GM23338 (cell line): Measurements from ENCODE around the gene H1-8. TPM values are rescaled to one million over a fixed set of nuclear protein-coding genes. Genes with fewer than 3 reads are reported as not detected.

Experiments used
- ATAC-seq: fragments of 200-7000 bp; cut with Tn5 transposase; 3 replicates; pipeline ENCODE4 v1.9.1; 2020
- DNase-seq: peaks from one replicate; pipeline ENCODE4 v3.0.0-alpha.2; 2015; ENCODE audit warnings: low spot score
- H2AFZ ChIP-seq: fragments of 200-600 bp; sonication (generic); 2 replicates; pipeline ENCODE4 v1.8.0; 2016; ENCODE audit warnings: antibody characterized with exemption, mild to moderate bottlenecking, moderate library complexity
- H3F3A ChIP-seq: fragments of 200-600 bp; sonication (generic); replicated peaks from 2 replicates; pipeline ENCODE4 v1.8.0; 2017; ENCODE audit warnings: antibody characterized with exemption, mixed run types, low read depth
- H3K27ac ChIP-seq: fragments of 200-600 bp; sonication (generic); 2 replicates; pipeline ENCODE4 v1.6.1; 2016; ENCODE audit warnings: low read depth
- H3K27me3 ChIP-seq: fragments of 200-600 bp; sonication (generic); 2 replicates; pipeline ENCODE4 v1.8.0; 2016; ENCODE audit warnings: mild to moderate bottlenecking, mixed run types, moderate library complexity; ENCODE audit not compliant: insufficient read depth
- H3K36me3 ChIP-seq: fragments of 200-600 bp; sonication (generic); 2 replicates; pipeline ENCODE4 v1.8.0; 2016; ENCODE audit warnings: mild to moderate bottlenecking; ENCODE audit not compliant: insufficient read depth
- H3K4me1 ChIP-seq: fragments of 200-600 bp; sonication (generic); 2 replicates; pipeline ENCODE4 v1.8.0; 2016; ENCODE audit warnings: mild to moderate bottlenecking, moderate library complexity; ENCODE audit not compliant: insufficient read depth
- H3K4me2 ChIP-seq: fragments of 200-600 bp; sonication (generic); 2 replicates; pipeline ENCODE4 v1.7.1; 2017; ENCODE audit warnings: mixed run types
- H3K4me3 ChIP-seq: fragments of 200-600 bp; sonication (generic); 2 replicates; pipeline ENCODE4 v1.6.1; 2016; ENCODE audit warnings: mixed run types
- H3K79me2 ChIP-seq: fragments of 200-600 bp; sonication (generic); replicated peaks from 2 replicates; pipeline ENCODE4 v1.8.0; 2017; ENCODE audit warnings: mild to moderate bottlenecking; ENCODE audit not compliant: insufficient read depth
- H3K9me2 ChIP-seq: fragments of 200-600 bp; sonication (generic); 2 replicates; pipeline ENCODE4 v1.8.0; 2017; ENCODE audit not compliant: insufficient read depth
- H4K20me1 ChIP-seq: fragments of 200-600 bp; sonication (generic); replicated peaks from 2 replicates; pipeline ENCODE4 v1.8.0; 2017; ENCODE audit warnings: mild to moderate bottlenecking; ENCODE audit not compliant: insufficient read depth
- H3K27ac Mint-ChIP-seq: 2 replicates; pipeline ENCODE4 v1.8.0; 2020; ENCODE audit warnings: inconsistent platforms, mild to moderate bottlenecking, moderate library complexity, mixed read lengths
- H3K27me3 Mint-ChIP-seq: 3 replicates; pipeline ENCODE4 v1.8.0; 2022; ENCODE audit warnings: low read depth, mild to moderate bottlenecking, moderate library complexity, mixed read lengths, inconsistent platforms; ENCODE audit not compliant: insufficient read depth, poor library complexity
- H3K36me3 Mint-ChIP-seq: 3 replicates; pipeline ENCODE4 v1.8.0; 2021; ENCODE audit warnings: low read depth, mild to moderate bottlenecking, inconsistent platforms, moderate library complexity, mixed read lengths
- H3K4me1 Mint-ChIP-seq: 3 replicates; pipeline ENCODE4 v1.8.0; 2020; ENCODE audit warnings: mild to moderate bottlenecking, inconsistent platforms, mixed read lengths
- H3K4me3 Mint-ChIP-seq: 3 replicates; pipeline ENCODE4 v1.8.0; 2021; ENCODE audit warnings: moderate library complexity, mild to moderate bottlenecking, inconsistent platforms, mixed read lengths
- H3K9me3 Mint-ChIP-seq: 3 replicates; pipeline ENCODE4 v1.8.0; 2020; ENCODE audit warnings: moderate library complexity, mild to moderate bottlenecking, inconsistent platforms, mixed read lengths
- CREB1 ChIP-seq: fragments of 250-450 bp; sonication (Bioruptor Pico); IDR thresholded peaks from 2 replicates; pipeline ENCODE4 v1.5.0; 2020; ENCODE audit warnings: low read depth, mild to moderate bottlenecking, moderate library complexity
- JUNB ChIP-seq: IDR thresholded peaks from one replicate; pipeline ENCODE4 v1.6.1; 2016; ENCODE audit warnings: antibody characterized with exemption; ENCODE audit not compliant: unreplicated experiment
- POLR2AphosphoS5 ChIP-seq: IDR thresholded peaks from 2 replicates; pipeline ENCODE4 v1.6.1; 2016; ENCODE audit warnings: antibody characterized with exemption, low read depth
- STAT1 ChIP-seq: IDR thresholded peaks from one replicate; pipeline ENCODE4 v1.6.1; 2016; ENCODE audit warnings: antibody characterized with exemption; ENCODE audit not compliant: unreplicated experiment
- ZNF114 ChIP-seq: fragments of 250-450 bp; sonication (Bioruptor Pico); IDR thresholded peaks from 2 replicates; pipeline ENCODE4 v1.5.0; 2020; ENCODE audit warnings: mild to moderate bottlenecking, moderate library complexity
- polyA plus RNA-seq: library from polyadenylated mRNA; unstranded; fragments of >200 nt; fragmentation: Nextera tagmentation; extraction: Ambion mirVana; gene quantifications from 2 replicates; pipeline ENCODE4 v1.2.1, GENCODE V29; 2016
- total RNA-seq: library from RNA; depleted of rRNA; stranded (reverse); fragments of >200 nt; shearing (Covaris generic); gene quantifications from 2 replicates; pipeline ENCODE4 v1.2.3, GENCODE V29; 2014
- TF ChIP-seq, protein P1 (sequence below), 2 experiments: fragments of 200-600 bp in 1 of 2; sonication (generic) in 1 of 2; conservative IDR thresholded peaks; 2 replicates each; pipeline versions ENCODE4 v1.5.1 to v1.6.1; 2016 to 2017; ENCODE audit warnings: antibody characterized with exemption in 2 of 2, low read depth in 2 of 2, mild to moderate bottlenecking in 2 of 2, moderate library complexity in 1 of 2
- TF ChIP-seq, protein P2 (sequence below): fragments of 250-450 bp; sonication (Bioruptor Pico); IDR thresholded peaks from 2 replicates; pipeline ENCODE4 v1.5.0; 2020; ENCODE audit warnings: mild to moderate bottlenecking, moderate library complexity

Gene H1-8
- total and polyA plus RNA-seq, 2 experiments from 2014 or later = not detected

DNA sequence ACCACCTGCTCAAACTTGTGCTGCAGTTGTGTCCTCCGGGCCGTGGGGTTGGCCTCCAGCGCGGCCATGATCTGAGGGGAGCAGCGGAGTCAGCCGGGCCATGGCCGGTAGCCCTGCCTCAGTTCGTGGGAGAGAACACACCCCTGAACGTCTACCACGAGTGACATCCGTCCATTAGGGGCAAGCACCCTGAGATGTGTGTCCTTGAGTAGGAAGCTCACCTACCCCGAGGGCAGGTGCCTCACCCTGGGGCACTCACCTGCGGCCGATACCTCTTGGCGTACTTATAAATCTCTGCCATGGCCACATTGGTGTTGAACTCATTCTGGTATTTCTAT lies 13.4 kb downstream of the H1-8 start:
- Mint-ChIP-seq H3K27me3 (peaks cover 19% of the 10 kb centered on the region), H3K27ac (no peak overlapping the region), H3K9me3 (no peaks in the 10 kb centered on the region), H3K36me3 (peaks cover 4% of the 10 kb centered on the region; the same call in 1 of the 3 replicates), H3K4me3 (no peak overlapping the region), H3K4me1 (peaks cover 46% of the 10 kb centered on the region)
- H3K36me3 ChIP-seq = no peaks in the 10 kb centered on the region
- ATAC-seq = no peak
- H3K4me3 ChIP-seq = no peak overlapping the region
- no peaks in the 10 kb centered on the region for H4K20me1 ChIP-seq
- H3K79me2 ChIP-seq = no peaks in the 10 kb centered on the region
- H3K4me2 ChIP-seq = no peak overlapping the region
- H2AFZ ChIP-seq = no peak overlapping the region
- no peaks in the 10 kb centered on the region for H3F3A ChIP-seq
- TF ChIP-seq ZNF114 (CRISPR knock-in tag) (no peak), CREB1 (CRISPR knock-in tag) (no peak), STAT1 (no peak), JUNB (no peak), POLR2AphosphoS5 (no peak)
- TF ChIP-seq, protein P1, sequence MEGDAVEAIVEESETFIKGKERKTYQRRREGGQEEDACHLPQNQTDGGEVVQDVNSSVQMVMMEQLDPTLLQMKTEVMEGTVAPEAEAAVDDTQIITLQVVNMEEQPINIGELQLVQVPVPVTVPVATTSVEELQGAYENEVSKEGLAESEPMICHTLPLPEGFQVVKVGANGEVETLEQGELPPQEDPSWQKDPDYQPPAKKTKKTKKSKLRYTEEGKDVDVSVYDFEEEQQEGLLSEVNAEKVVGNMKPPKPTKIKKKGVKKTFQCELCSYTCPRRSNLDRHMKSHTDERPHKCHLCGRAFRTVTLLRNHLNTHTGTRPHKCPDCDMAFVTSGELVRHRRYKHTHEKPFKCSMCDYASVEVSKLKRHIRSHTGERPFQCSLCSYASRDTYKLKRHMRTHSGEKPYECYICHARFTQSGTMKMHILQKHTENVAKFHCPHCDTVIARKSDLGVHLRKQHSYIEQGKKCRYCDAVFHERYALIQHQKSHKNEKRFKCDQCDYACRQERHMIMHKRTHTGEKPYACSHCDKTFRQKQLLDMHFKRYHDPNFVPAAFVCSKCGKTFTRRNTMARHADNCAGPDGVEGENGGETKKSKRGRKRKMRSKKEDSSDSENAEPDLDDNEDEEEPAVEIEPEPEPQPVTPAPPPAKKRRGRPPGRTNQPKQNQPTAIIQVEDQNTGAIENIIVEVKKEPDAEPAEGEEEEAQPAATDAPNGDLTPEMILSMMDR (conservative IDR thresholded peaks at IDR 0.05; ENCODE audit: low read depth in 2 of 2) = no peak
- TF ChIP-seq, protein P2, sequence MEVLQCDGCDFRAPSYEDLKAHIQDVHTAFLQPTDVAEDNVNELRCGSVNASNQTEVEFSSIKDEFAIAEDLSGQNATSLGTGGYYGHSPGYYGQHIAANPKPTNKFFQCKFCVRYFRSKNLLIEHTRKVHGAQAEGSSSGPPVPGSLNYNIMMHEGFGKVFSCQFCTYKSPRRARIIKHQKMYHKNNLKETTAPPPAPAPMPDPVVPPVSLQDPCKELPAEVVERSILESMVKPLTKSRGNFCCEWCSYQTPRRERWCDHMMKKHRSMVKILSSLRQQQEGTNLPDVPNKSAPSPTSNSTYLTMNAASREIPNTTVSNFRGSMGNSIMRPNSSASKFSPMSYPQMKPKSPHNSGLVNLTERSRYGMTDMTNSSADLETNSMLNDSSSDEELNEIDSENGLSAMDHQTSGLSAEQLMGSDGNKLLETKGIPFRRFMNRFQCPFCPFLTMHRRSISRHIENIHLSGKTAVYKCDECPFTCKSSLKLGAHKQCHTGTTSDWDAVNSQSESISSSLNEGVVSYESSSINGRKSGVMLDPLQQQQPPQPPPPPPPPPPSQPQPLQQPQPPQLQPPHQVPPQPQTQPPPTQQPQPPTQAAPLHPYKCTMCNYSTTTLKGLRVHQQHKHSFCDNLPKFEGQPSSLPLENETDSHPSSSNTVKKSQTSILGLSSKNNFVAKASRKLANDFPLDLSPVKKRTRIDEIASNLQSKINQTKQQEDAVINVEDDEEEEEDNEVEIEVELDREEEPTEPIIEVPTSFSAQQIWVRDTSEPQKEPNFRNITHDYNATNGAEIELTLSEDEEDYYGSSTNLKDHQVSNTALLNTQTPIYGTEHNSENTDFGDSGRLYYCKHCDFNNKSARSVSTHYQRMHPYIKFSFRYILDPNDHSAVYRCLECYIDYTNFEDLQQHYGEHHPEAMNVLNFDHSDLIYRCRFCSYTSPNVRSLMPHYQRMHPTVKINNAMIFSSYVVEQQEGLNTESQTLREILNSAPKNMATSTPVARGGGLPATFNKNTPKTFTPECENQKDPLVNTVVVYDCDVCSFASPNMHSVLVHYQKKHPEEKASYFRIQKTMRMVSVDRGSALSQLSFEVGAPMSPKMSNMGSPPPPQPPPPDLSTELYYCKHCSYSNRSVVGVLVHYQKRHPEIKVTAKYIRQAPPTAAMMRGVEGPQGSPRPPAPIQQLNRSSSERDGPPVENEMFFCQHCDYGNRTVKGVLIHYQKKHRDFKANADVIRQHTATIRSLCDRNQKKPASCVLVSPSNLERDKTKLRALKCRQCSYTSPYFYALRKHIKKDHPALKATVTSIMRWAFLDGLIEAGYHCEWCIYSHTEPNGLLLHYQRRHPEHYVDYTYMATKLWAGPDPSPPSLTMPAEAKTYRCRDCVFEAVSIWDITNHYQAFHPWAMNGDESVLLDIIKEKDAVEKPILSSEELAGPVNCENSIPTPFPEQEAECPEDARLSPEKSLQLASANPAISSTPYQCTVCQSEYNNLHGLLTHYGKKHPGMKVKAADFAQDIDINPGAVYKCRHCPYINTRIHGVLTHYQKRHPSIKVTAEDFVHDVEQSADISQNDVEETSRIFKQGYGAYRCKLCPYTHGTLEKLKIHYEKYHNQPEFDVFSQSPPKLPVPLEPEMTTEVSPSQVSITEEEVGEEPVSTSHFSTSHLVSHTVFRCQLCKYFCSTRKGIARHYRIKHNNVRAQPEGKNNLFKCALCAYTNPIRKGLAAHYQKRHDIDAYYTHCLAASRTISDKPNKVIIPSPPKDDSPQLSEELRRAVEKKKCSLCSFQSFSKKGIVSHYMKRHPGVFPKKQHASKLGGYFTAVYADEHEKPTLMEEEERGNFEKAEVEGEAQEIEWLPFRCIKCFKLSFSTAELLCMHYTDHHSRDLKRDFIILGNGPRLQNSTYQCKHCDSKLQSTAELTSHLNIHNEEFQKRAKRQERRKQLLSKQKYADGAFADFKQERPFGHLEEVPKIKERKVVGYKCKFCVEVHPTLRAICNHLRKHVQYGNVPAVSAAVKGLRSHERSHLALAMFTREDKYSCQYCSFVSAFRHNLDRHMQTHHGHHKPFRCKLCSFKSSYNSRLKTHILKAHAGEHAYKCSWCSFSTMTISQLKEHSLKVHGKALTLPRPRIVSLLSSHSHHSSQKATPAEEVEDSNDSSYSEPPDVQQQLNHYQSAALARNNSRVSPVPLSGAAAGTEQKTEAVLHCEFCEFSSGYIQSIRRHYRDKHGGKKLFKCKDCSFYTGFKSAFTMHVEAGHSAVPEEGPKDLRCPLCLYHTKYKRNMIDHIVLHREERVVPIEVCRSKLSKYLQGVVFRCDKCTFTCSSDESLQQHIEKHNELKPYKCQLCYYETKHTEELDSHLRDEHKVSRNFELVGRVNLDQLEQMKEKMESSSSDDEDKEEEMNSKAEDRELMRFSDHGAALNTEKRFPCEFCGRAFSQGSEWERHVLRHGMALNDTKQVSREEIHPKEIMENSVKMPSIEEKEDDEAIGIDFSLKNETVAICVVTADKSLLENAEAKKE (CRISPR knock-in tag) = no peak
- no peak for DNase-seq
- H3K27ac ChIP-seq = no peak overlapping the region
- H3K4me1 ChIP-seq = peaks cover 15% of the 10 kb centered on the region; the same call in 1 of the 2 replicates
- H3K9me2 ChIP-seq = no peaks in the 10 kb centered on the region
- no peaks in the 10 kb centered on the region for H3K27me3 ChIP-seq
